CD14-positive monocyte (primary cell): ENCODE measurements around the gene TMEM42. TPM values are rescaled to one million over a fixed set of nuclear protein-coding genes. Genes with fewer than 3 reads are reported as not detected.

Source experiments
- DNase-seq, 3 donors: peaks; one replicate each; pipeline ENCODE4 v3.0.0-alpha.2; 2011 to 2022
- H2AFZ ChIP-seq: 2 replicates; pipeline ENCODE4 v1.6.0; 2012; ENCODE audit warnings: mild to moderate bottlenecking, low read depth, low read length, inconsistent platforms; ENCODE audit not compliant: insufficient read depth, poor library complexity, severe bottlenecking
- H3K27ac ChIP-seq, 2 donors: 1 replicate in 1 of 2; 2 replicates in 1 of 2; pipeline ENCODE4 v1.5.1; 2012 to 2013; ENCODE audit warnings: low read length in 2 of 2, control low read depth in 1 of 2, inconsistent platforms in 1 of 2, low read depth in 1 of 2, mild to moderate bottlenecking in 1 of 2
- H3K27me3 ChIP-seq, 2 donors: one replicate each; pipeline versions ENCODE4 v1.6.0 to v1.6.1; 2011 to 2013; ENCODE audit warnings: low read length in 2 of 2; ENCODE audit not compliant: control insufficient read depth in 2 of 2, insufficient read depth in 2 of 2
- H3K36me3 ChIP-seq, 2 donors: replicated peaks in 1 of 2; 1 replicate in 1 of 2; 2 replicates in 1 of 2; pipeline versions ENCODE4 v1.5.1 to v1.6.1; 2012 to 2013; ENCODE audit warnings: low read length in 2 of 2, control low read depth in 1 of 2, inconsistent platforms in 1 of 2, mild to moderate bottlenecking in 1 of 2; ENCODE audit not compliant: insufficient read depth in 2 of 2, control insufficient read depth in 1 of 2
- H3K4me1 ChIP-seq, 2 donors: 1 replicate in 1 of 2; 2 replicates in 1 of 2; pipeline versions ENCODE4 v1.5.1 to v1.6.1; 2012 to 2013; ENCODE audit warnings: low read length in 2 of 2, control low read depth in 1 of 2, inconsistent platforms in 1 of 2, mild to moderate bottlenecking in 1 of 2, moderate library complexity in 1 of 2; ENCODE audit not compliant: insufficient read depth in 2 of 2, control insufficient read depth in 1 of 2
- H3K4me2 ChIP-seq: replicated peaks from 2 replicates; pipeline ENCODE3; 2012; ENCODE audit warnings: low read length, moderate library complexity, mild to moderate bottlenecking; ENCODE audit not compliant: poor library complexity, severe bottlenecking; ENCODE audit errors: extremely low read depth
- H3K4me3 ChIP-seq, 3 experiments: fragments of 200-600 bp in 1 of 3; sonication (generic) in 1 of 3; replicated peaks in 1 of 3; 1 replicate in 2 of 3; 2 replicates in 1 of 3; pipeline ENCODE4 v1.5.1; 2011 to 2013; ENCODE audit warnings: low read length in 3 of 3, mild to moderate bottlenecking in 3 of 3, control low read depth in 2 of 3, low read depth in 2 of 3, inconsistent platforms in 1 of 3, moderate library complexity in 1 of 3
- H3K79me2 ChIP-seq: 2 replicates; pipeline ENCODE4 v1.6.0; 2012; ENCODE audit warnings: mild to moderate bottlenecking, control low read depth, inconsistent platforms, low read length, moderate library complexity; ENCODE audit not compliant: insufficient read depth
- H3K9ac ChIP-seq: 2 replicates; pipeline ENCODE4 v1.6.0; 2017; ENCODE audit warnings: low read length, mild to moderate bottlenecking; ENCODE audit not compliant: insufficient read depth, poor library complexity, severe bottlenecking
- H3K9me3 ChIP-seq, 2 donors: replicated peaks in 1 of 2; 1 replicate in 1 of 2; 2 replicates in 1 of 2; pipeline versions ENCODE4 v1.5.1 to v1.6.1; 2012 to 2013; ENCODE audit warnings: low read length in 2 of 2, control low read depth in 1 of 2; ENCODE audit not compliant: control insufficient read depth in 1 of 2, insufficient read depth in 1 of 2
- H4K20me1 ChIP-seq: 2 replicates; pipeline ENCODE4 v1.6.0; 2012; ENCODE audit warnings: mild to moderate bottlenecking, low read length, control low read depth, moderate library complexity; ENCODE audit not compliant: insufficient read depth
- H3K27ac Mint-ChIP-seq, 7 donors: one replicate each; pipeline ENCODE4 v1.8.0; 2020; ENCODE audit warnings: mild to moderate bottlenecking in 7 of 7, mixed read lengths in 7 of 7, moderate library complexity in 6 of 7, inconsistent platforms in 2 of 7
- H3K27me3 Mint-ChIP-seq, 3 donors: one replicate each; pipeline ENCODE4 v1.8.0; 2021 to 2022; ENCODE audit warnings: low read depth in 3 of 3, mild to moderate bottlenecking in 3 of 3, mixed read lengths in 3 of 3, moderate library complexity in 3 of 3, inconsistent platforms in 1 of 3
- H3K36me3 Mint-ChIP-seq, 2 donors: one replicate each; pipeline ENCODE4 v1.8.0; 2020; ENCODE audit warnings: mixed read lengths in 2 of 2, inconsistent platforms in 1 of 2, mild to moderate bottlenecking in 1 of 2
- H3K4me1 Mint-ChIP-seq: one replicate; pipeline ENCODE4 v1.8.0; 2020; ENCODE audit warnings: mild to moderate bottlenecking, mixed read lengths
- H3K4me3 Mint-ChIP-seq, 2 donors: one replicate each; pipeline ENCODE4 v1.8.0; 2020; ENCODE audit warnings: mild to moderate bottlenecking in 2 of 2, mixed read lengths in 2 of 2, moderate library complexity in 1 of 2
- H3K9me3 Mint-ChIP-seq, 7 donors: one replicate each; pipeline ENCODE4 v1.8.0; 2020 to 2022; ENCODE audit warnings: mixed read lengths in 7 of 7, mild to moderate bottlenecking in 6 of 7, moderate library complexity in 6 of 7, inconsistent platforms in 2 of 7
- CTCF ChIP-seq: fragments of 200-600 bp; IDR thresholded peaks from one replicate; pipeline ENCODE4 v1.8.0; 2022; ENCODE audit warnings: antibody characterized with exemption, mild to moderate bottlenecking
- WGBS: methylation state at CpG from one replicate; pipeline ENCODE4 v1.1.5; 2013; ENCODE audit warnings: missing lambda C conversion rate; ENCODE audit not compliant: insufficient coverage; 5-methylcytosine and 5-hydroxymethylcytosine counted together
- intact Hi-C, 2 donors: fragments of 100-400 bp; cut with micrococcal nuclease; formaldehyde crosslinking; loops; one replicate each; pipeline versions ENCODE4 v1.15.0 to v1.15.1; 2023
- polyA plus RNA-seq, 3 donors: library from polyadenylated mRNA; depleted of rRNA in 1 of 3; unstranded in 2 of 3; stranded (reverse) in 1 of 3; fragments of 300-500 nt in 2 of 3; fragments of >200 nt in 1 of 3; fragmentation: Illumina TruSeq in 2 of 3; gene quantifications; 1 replicate in 2 of 3; 2 replicates in 1 of 3; pipeline ENCODE4 v1.2.3, GENCODE V29; 2012 to 2021

The TMEM42 gene
- polyA plus RNA-seq, 3 donors: 16.2 to 31.2 (median 27.5) TPM

- no peaks in the 10 kb centered on the region for H3K4me1 ChIP-seq
- H3K27ac ChIP-seq: no peak overlapping the region
- TF ChIP-seq CTCF: no peak
- no peaks in the 10 kb centered on the region for H4K20me1 ChIP-seq
- Mint-ChIP-seq H3K27me3 (peaks cover 4 to 8% (median 7%) of the 10 kb centered on the region in 3 donors), H3K4me3 (no peak overlapping the region), H3K9me3 (peaks cover 0 to 12% (median 4%) of the 10 kb centered on the region in 7 donors), H3K4me1 (no peaks in the 10 kb centered on the region), H3K27ac (peak overlapping the region in 1 of 7 donors; percentile 53), H3K36me3 (no peaks in the 10 kb centered on the region)
- WGBS: 100% methylated on average over 1 of the region's 2 CpGs
- no peak overlapping the region for H3K9ac ChIP-seq
- H3K4me2 ChIP-seq: no peak overlapping the region
- H3K4me3 ChIP-seq: no peak overlapping the region
- H3K36me3 ChIP-seq: no peaks in the 10 kb centered on the region
- intact Hi-C loops: no loop called here
- H2AFZ ChIP-seq: no peak overlapping the region
- DNase-seq: no peak
- H3K79me2 ChIP-seq: no peaks in the 10 kb centered on the region
- H3K27me3 ChIP-seq: no peaks in the 10 kb centered on the region
- H3K9me3 ChIP-seq: no peaks in the 10 kb centered on the region
These were observed 18.6 kb downstream of the TMEM42 start for GRCh38 chr3:44880284-44880683.

- DNase-seq: no peak
- Mint-ChIP-seq H3K4me1 (no peaks in the 10 kb centered on the region), H3K27me3 (peaks cover 2 to 8% (median 7%) of the 10 kb centered on the region in 3 donors), H3K27ac (no peak overlapping the region), H3K4me3 (no peak overlapping the region), H3K9me3 (peaks cover 0 to 13% (median 4%) of the 10 kb centered on the region in 7 donors), H3K36me3 (no peaks in the 10 kb centered on the region)
- H3K4me2 ChIP-seq: no peak overlapping the region
- intact Hi-C loops: no loop called here
- no peaks in the 10 kb centered on the region for H3K9me3 ChIP-seq
- 96% methylated on average over 4 of the region's 5 CpGs for WGBS
- no peak overlapping the region for H3K9ac ChIP-seq
- H3K79me2 ChIP-seq: no peaks in the 10 kb centered on the region
- H3K4me1 ChIP-seq: no peaks in the 10 kb centered on the region
- H3K4me3 ChIP-seq: no peak overlapping the region
- TF ChIP-seq CTCF: no peak
- no peaks in the 10 kb centered on the region for H4K20me1 ChIP-seq
- no peak overlapping the region for H2AFZ ChIP-seq
- H3K27ac ChIP-seq: no peak overlapping the region
- H3K27me3 ChIP-seq: no peaks in the 10 kb centered on the region
- no peaks in the 10 kb centered on the region for H3K36me3 ChIP-seq
These were observed 21.7 kb downstream of the TMEM42 start for GRCh38 chr3:44883213-44883955.
